GM20000 (cell line): ENCODE results near the gene HSD17B2.

Source experiments
- DNase-seq: peaks from one replicate; pipeline ENCODE4 v3.0.0; 2012; ENCODE audit warnings: low spot score
- TF ChIP-seq, protein P1 (sequence below): IDR thresholded peaks from 2 replicates; pipeline ENCODE4 v1.5.1; 2012; ENCODE audit warnings: mild to moderate bottlenecking, control low read depth; ENCODE audit errors: extremely low read depth, missing control alignments

The HSD17B2 gene

DNA sequence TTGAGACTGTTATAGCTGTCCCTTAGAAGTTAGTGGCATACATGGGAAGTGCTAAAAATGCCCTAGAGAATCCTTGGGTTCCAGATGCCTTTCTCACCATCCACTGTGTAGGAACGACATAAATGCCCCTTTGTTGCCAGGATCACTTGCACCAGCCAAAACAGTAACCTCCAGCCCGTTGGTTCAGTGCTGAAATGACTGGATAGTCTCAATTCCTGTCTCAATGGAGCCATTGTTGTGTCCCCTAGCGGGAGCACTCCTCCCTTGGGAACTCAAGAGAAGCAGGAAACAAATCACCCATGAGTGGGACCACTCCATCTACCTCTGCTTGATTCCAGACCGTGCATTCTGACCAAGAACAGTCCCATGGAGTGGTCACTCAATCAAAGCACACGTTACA, 111.9 kb downstream of the HSD17B2 start:
- no peak for DNase-seq
- TF ChIP-seq, protein P1, sequence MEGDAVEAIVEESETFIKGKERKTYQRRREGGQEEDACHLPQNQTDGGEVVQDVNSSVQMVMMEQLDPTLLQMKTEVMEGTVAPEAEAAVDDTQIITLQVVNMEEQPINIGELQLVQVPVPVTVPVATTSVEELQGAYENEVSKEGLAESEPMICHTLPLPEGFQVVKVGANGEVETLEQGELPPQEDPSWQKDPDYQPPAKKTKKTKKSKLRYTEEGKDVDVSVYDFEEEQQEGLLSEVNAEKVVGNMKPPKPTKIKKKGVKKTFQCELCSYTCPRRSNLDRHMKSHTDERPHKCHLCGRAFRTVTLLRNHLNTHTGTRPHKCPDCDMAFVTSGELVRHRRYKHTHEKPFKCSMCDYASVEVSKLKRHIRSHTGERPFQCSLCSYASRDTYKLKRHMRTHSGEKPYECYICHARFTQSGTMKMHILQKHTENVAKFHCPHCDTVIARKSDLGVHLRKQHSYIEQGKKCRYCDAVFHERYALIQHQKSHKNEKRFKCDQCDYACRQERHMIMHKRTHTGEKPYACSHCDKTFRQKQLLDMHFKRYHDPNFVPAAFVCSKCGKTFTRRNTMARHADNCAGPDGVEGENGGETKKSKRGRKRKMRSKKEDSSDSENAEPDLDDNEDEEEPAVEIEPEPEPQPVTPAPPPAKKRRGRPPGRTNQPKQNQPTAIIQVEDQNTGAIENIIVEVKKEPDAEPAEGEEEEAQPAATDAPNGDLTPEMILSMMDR, result no peak

DNA sequence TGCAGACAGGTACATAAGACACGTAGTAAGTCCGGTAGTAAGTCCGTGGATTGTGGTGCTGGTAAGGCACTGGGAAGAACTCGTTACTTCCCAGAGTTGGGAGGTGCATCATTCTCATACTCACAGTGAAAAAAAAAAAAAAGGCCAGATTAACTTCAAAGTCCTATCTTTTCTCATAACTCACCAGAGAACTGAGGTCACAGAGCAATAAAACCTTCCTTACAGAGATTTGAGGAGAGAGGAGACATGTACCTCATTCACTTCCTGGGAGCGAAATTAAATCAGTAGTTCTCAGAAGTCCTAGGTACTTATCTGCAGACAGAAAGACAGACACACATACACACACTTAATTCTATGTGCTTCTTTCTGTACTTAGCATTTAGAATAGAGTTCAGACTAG, 112.5 kb downstream of the HSD17B2 start:
- no peak for DNase-seq
- TF ChIP-seq, protein P1, result no peak
